HepG2 (cell line): ENCODE data around the gene GMFB. TPM values are rescaled to one million over a fixed set of nuclear protein-coding genes. Genes with fewer than 3 reads are reported as not detected.

Experiments
- EP300 ChIP-seq, 3 experiments: sonication (generic) in 1 of 3; formaldehyde crosslinking in 1 of 3; IDR thresholded peaks; 2 replicates each; pipeline versions ENCODE4 v1.5.1 to v1.6.1; 2011 to 2020; ENCODE audit warnings: low read depth in 2 of 3, low read length in 2 of 3, borderline replicate concordance in 1 of 3, improper control_type of control experiment in 1 of 3, mild to moderate bottlenecking in 1 of 3, missing genetic modification reagents in 1 of 3, moderate library complexity in 1 of 3
- RNF2 ChIP-seq: fragments of 450-650 bp; conservative IDR thresholded peaks from 2 replicates; pipeline ENCODE4 v1.6.1; 2016; ENCODE audit warnings: low read depth
- SIN3B ChIP-seq: fragments of 150-350 bp; IDR thresholded peaks from 2 replicates; pipeline ENCODE4 v1.6.1; 2014; ENCODE audit warnings: low read length
- SPEN ChIP-seq: sonication (generic); formaldehyde crosslinking; IDR thresholded peaks from 2 replicates; pipeline ENCODE4 v1.5.1; 2020; ENCODE audit warnings: low read depth, mild to moderate bottlenecking, missing genetic modification reagents
- TARDBP ChIP-seq: sonication (generic); formaldehyde crosslinking; IDR thresholded peaks from 2 replicates; pipeline ENCODE4 v1.8.0; 2022; ENCODE audit warnings: mild to moderate bottlenecking, missing genetic modification reagents
- TGIF2 ChIP-seq: IDR thresholded peaks from 2 replicates; pipeline ENCODE4 v1.6.1; 2016; ENCODE audit warnings: control low read depth, missing compliant biosample characterization
- YEATS2 ChIP-seq: sonication (generic); formaldehyde crosslinking; IDR thresholded peaks from 2 replicates; pipeline ENCODE4 v1.4.0; 2020; ENCODE audit warnings: missing genetic modification reagents, borderline replicate concordance
- ZBTB21 ChIP-seq: sonication (generic); formaldehyde crosslinking; IDR thresholded peaks from 2 replicates; pipeline ENCODE4 v1.4.0; 2020; ENCODE audit warnings: missing genetic modification reagents
- ZC3H4 ChIP-seq: sonication (generic); formaldehyde crosslinking; IDR thresholded peaks from 2 replicates; pipeline ENCODE4 v1.4.0; 2020; ENCODE audit warnings: missing genetic modification reagents, borderline replicate concordance
- ZNF230 ChIP-seq: sonication (generic); formaldehyde crosslinking; IDR thresholded peaks from 2 replicates; pipeline ENCODE4 v1.4.0; 2020; ENCODE audit warnings: mild to moderate bottlenecking, missing genetic modification reagents
- ZNF317 ChIP-seq: sonication (generic); formaldehyde crosslinking; IDR thresholded peaks from 2 replicates; pipeline ENCODE4 v1.5.0; 2020; ENCODE audit warnings: mild to moderate bottlenecking, missing genetic modification reagents
- ZNF543 ChIP-seq: sonication (generic); formaldehyde crosslinking; IDR thresholded peaks from 2 replicates; pipeline ENCODE4 v1.4.0; 2020; ENCODE audit warnings: mild to moderate bottlenecking, missing genetic modification reagents
- ZNF589 ChIP-seq: sonication (generic); formaldehyde crosslinking; conservative IDR thresholded peaks from 2 replicates; pipeline ENCODE4 v1.8.0; 2022; ENCODE audit warnings: mild to moderate bottlenecking, moderate library complexity, missing genetic modification reagents
- ZNF776 ChIP-seq: sonication (generic); formaldehyde crosslinking; IDR thresholded peaks from 2 replicates; pipeline ENCODE4 v1.4.0; 2020; ENCODE audit warnings: mild to moderate bottlenecking, missing genetic modification reagents
- polyA plus RNA-seq, 8 experiments: library from polyadenylated mRNA; depleted of rRNA in 3 of 8; stranded (reverse) in 7 of 8; unstranded in 1 of 8; fragments of >200 nt; fragmentation: Illumina TruSeq in 4 of 8; extraction: Trizol in 4 of 8; gene quantifications; 2 replicates each; pipeline versions ENCODE4 v1.2.1 to v1.2.3, GENCODE V29; 2011 to 2016; ENCODE audit warnings: low read depth in 4 of 8, missing spikeins in 1 of 8, mixed read lengths in 1 of 8; ENCODE audit not compliant: insufficient read depth in 1 of 8
- total RNA-seq, 5 experiments: library from RNA; depleted of rRNA; stranded (reverse); fragments of >200 nt; fragmentation: Illumina TruSeq; extraction: Trizol; gene quantifications; 2 replicates each; pipeline ENCODE4 v1.2.3, GENCODE V29; 2016; ENCODE audit warnings: low read depth in 1 of 5
- TF ChIP-seq, protein P1 (sequence below): sonication (generic); formaldehyde crosslinking; IDR thresholded peaks from 2 replicates; pipeline ENCODE4 v1.4.0; 2020; ENCODE audit warnings: missing genetic modification reagents, mild to moderate bottlenecking, borderline replicate concordance
- TF ChIP-seq, protein P2 (sequence below): sonication (generic); formaldehyde crosslinking; IDR thresholded peaks from 2 replicates; pipeline ENCODE4 v1.4.0; 2020; ENCODE audit warnings: missing genetic modification reagents
- TF ChIP-seq, protein P3 (sequence below): sonication (generic); formaldehyde crosslinking; IDR thresholded peaks from 2 replicates; pipeline ENCODE4 v1.4.0; 2020; ENCODE audit warnings: missing genetic modification reagents
- TF ChIP-seq, protein P4 (sequence below): IDR thresholded peaks from 2 replicates; pipeline ENCODE4 v1.6.1; 2018; ENCODE audit warnings: missing genetic modification reagents, mild to moderate bottlenecking, missing compliant biosample characterization
- TF ChIP-seq, protein P5 (sequence below): sonication (generic); formaldehyde crosslinking; IDR thresholded peaks from 2 replicates; pipeline ENCODE4 v1.5.0; 2020; ENCODE audit warnings: missing genetic modification reagents
- TF ChIP-seq, protein P6 (sequence below): sonication (generic); formaldehyde crosslinking; IDR thresholded peaks from 2 replicates; pipeline ENCODE4 v1.4.0; 2020; ENCODE audit warnings: missing genetic modification reagents

The GMFB gene
- total and polyA plus RNA-seq, 2 of the 13 experiments (the other 11 are each of a cell fraction or from before 2014, with no cell fraction given): 17.3 to 68.2 TPM

DNA sequence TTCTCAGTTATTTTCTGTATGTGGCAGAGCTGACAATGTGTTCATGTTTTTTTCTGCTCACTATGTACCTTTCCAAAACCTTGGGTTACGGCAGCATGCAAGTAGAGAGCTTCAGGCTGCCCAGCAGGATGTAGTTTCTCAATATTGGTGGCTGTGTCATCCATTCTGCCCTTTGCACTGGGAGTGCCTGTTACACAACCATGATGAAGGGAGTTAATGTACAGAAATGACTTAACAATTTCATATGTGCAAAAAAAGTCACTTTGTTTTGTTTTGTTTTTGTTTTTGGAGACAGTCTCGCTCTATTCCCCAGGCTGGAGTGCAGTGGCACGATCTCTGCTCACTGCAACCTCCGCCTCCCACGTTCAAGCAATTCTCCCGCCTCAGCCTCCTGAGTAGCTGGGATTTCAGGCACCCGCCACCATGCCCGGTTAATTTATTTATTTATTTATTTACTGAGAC lies 41.5 kb downstream of the GMFB start (continued):
- TF ChIP-seq, protein P1, sequence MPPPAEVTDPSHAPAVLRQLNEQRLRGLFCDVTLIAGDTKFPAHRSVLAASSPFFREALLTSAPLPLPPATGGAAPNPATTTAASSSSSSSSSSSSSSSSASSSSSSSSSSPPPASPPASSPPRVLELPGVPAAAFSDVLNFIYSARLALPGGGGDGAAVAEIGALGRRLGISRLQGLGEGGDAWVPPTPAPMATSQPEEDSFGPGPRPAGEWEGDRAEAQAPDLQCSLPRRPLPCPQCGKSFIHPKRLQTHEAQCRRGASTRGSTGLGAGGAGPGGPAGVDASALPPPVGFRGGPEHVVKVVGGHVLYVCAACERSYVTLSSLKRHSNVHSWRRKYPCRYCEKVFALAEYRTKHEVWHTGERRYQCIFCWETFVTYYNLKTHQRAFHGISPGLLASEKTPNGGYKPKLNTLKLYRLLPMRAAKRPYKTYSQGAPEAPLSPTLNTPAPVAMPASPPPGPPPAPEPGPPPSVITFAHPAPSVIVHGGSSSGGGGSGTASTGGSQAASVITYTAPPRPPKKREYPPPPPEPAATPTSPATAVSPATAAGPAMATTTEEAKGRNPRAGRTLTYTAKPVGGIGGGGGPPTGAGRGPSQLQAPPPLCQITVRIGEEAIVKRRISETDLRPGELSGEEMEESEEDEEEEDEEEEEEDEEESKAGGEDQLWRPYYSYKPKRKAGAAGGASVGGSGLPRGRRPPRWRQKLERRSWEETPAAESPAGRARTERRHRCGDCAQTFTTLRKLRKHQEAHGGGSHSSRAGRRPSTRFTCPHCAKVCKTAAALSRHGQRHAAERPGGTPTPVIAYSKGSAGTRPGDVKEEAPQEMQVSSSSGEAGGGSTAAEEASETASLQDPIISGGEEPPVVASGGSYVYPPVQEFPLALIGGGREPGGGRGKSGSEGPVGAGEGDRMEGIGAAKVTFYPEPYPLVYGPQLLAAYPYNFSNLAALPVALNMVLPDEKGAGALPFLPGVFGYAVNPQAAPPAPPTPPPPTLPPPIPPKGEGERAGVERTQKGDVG (CRISPR knock-in tag): no peak
- TF ChIP-seq ZNF776 (0 out of 2 replicates have a peak, but pooled peaks have one; percentile 25), ZNF230 (CRISPR knock-in tag) (no peak), ZBTB21 (CRISPR knock-in tag) (peak; percentile 74), TGIF2 (0 out of 2 replicates have a peak, but pooled peaks have one; percentile 43), TARDBP (peak; percentile 40; the same call in 1 of the 2 replicates), YEATS2 (CRISPR knock-in tag) (no peak; the same call in 1 of the 2 replicates), ZC3H4 (CRISPR knock-in tag) (no peak), SPEN (CRISPR knock-in tag) (peak; percentile 25; the same call in 1 of the 2 replicates), EP300 (IDR thresholded peaks at IDR 0.05; ENCODE audit: low read depth in 2 of 2, low read length in 2 of 2) (peak; percentile 88), EP300 (CRISPR knock-in tag; IDR thresholded peaks at IDR 0.05; ENCODE audit: borderline replicate concordance) (peak; percentile 90), RNF2 (no peak), SIN3B (no peak), ZNF317 (CRISPR knock-in tag) (peak; percentile 63; the same call in 1 of the 2 replicates), ZNF589 (CRISPR knock-in tag) (no peak), ZNF543 (CRISPR knock-in tag) (0 out of 2 replicates have a peak, but pooled peaks have one; percentile 28)
- TF ChIP-seq, protein P2, sequence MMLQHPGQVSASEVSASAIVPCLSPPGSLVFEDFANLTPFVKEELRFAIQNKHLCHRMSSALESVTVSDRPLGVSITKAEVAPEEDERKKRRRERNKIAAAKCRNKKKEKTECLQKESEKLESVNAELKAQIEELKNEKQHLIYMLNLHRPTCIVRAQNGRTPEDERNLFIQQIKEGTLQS (CRISPR knock-in tag): peak; percentile 89
- TF ChIP-seq, protein P3, sequence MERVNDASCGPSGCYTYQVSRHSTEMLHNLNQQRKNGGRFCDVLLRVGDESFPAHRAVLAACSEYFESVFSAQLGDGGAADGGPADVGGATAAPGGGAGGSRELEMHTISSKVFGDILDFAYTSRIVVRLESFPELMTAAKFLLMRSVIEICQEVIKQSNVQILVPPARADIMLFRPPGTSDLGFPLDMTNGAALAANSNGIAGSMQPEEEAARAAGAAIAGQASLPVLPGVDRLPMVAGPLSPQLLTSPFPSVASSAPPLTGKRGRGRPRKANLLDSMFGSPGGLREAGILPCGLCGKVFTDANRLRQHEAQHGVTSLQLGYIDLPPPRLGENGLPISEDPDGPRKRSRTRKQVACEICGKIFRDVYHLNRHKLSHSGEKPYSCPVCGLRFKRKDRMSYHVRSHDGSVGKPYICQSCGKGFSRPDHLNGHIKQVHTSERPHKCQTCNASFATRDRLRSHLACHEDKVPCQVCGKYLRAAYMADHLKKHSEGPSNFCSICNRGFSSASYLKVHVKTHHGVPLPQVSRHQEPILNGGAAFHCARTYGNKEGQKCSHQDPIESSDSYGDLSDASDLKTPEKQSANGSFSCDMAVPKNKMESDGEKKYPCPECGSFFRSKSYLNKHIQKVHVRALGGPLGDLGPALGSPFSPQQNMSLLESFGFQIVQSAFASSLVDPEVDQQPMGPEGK: peak; percentile 47; the same call in 1 of the 2 replicates
- TF ChIP-seq, protein P4, sequence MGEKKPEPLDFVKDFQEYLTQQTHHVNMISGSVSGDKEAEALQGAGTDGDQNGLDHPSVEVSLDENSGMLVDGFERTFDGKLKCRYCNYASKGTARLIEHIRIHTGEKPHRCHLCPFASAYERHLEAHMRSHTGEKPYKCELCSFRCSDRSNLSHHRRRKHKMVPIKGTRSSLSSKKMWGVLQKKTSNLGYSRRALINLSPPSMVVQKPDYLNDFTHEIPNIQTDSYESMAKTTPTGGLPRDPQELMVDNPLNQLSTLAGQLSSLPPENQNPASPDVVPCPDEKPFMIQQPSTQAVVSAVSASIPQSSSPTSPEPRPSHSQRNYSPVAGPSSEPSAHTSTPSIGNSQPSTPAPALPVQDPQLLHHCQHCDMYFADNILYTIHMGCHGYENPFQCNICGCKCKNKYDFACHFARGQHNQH: peak; percentile 86
- TF ChIP-seq, protein P5, sequence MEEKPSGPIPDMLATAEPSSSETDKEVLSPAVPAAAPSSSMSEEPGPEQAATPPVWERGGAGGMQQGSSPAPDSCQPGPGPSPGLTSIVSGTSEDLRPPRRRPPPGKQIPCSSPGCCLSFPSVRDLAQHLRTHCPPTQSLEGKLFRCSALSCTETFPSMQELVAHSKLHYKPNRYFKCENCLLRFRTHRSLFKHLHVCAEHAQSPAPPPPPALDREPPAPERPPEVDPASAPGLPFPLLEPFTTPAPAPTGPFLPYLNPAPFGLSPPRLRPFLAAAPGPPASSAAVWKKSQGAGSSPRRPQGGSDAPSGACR: 0 out of 2 replicates have a peak, but pooled peaks have one; percentile 37
- TF ChIP-seq, protein P6, sequence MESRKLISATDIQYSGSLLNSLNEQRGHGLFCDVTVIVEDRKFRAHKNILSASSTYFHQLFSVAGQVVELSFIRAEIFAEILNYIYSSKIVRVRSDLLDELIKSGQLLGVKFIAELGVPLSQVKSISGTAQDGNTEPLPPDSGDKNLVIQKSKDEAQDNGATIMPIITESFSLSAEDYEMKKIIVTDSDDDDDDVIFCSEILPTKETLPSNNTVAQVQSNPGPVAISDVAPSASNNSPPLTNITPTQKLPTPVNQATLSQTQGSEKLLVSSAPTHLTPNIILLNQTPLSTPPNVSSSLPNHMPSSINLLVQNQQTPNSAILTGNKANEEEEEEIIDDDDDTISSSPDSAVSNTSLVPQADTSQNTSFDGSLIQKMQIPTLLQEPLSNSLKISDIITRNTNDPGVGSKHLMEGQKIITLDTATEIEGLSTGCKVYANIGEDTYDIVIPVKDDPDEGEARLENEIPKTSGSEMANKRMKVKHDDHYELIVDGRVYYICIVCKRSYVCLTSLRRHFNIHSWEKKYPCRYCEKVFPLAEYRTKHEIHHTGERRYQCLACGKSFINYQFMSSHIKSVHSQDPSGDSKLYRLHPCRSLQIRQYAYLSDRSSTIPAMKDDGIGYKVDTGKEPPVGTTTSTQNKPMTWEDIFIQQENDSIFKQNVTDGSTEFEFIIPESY: peak; percentile 53; the same call in 1 of the 2 replicates
